GM12874 (cell line): ENCODE measurements around the gene SNTB2.

Experiments
- TF ChIP-seq, protein P1 (sequence below): IDR thresholded peaks from 2 replicates; pipeline ENCODE4 v1.5.1; 2011; ENCODE audit warnings: low read depth, mild to moderate bottlenecking, control low read depth, low read length, moderate library complexity; ENCODE audit not compliant: insufficient read depth

SNTB2 gene

DNA sequence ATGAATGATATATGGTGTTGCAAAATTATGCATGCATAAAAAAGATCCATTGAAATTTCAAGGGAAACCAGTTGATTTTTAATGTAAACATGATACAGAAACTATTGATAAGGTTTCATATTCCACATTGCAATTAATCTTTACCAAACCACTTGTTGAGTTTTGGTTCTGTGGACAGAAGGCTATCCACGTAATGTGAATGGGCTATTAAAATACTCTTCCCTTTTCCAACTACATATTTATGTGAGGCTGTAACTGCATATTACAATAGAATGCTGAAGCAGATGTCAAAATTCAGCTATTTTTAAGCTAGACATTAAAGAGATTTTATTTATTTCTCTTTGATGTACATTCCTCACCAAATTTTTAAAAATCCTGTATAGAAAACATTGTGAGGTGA lies 90.4 kb downstream of the SNTB2 start:
- TF ChIP-seq, protein P1, sequence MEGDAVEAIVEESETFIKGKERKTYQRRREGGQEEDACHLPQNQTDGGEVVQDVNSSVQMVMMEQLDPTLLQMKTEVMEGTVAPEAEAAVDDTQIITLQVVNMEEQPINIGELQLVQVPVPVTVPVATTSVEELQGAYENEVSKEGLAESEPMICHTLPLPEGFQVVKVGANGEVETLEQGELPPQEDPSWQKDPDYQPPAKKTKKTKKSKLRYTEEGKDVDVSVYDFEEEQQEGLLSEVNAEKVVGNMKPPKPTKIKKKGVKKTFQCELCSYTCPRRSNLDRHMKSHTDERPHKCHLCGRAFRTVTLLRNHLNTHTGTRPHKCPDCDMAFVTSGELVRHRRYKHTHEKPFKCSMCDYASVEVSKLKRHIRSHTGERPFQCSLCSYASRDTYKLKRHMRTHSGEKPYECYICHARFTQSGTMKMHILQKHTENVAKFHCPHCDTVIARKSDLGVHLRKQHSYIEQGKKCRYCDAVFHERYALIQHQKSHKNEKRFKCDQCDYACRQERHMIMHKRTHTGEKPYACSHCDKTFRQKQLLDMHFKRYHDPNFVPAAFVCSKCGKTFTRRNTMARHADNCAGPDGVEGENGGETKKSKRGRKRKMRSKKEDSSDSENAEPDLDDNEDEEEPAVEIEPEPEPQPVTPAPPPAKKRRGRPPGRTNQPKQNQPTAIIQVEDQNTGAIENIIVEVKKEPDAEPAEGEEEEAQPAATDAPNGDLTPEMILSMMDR: no peak

DNA sequence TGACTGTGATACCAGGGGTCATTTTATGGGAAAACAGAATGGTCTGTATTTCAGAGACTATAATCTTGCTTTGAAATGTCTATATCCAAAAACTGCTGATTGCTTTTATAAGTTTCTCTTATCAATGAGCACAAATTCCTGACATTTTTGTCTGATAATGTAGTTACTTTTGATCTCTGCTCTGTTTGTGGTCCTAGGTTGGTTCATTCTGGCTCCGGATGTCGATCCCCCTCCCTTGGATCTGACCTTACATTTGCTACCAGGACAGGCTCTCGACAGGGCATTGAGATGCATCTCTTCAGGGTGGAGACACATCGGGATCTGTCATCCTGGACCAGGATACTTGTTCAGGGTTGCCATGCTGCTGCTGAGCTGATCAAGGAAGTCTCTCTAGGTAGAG lies 96.9 kb downstream of the SNTB2 start:
- TF ChIP-seq, protein P1: no peak

DNA sequence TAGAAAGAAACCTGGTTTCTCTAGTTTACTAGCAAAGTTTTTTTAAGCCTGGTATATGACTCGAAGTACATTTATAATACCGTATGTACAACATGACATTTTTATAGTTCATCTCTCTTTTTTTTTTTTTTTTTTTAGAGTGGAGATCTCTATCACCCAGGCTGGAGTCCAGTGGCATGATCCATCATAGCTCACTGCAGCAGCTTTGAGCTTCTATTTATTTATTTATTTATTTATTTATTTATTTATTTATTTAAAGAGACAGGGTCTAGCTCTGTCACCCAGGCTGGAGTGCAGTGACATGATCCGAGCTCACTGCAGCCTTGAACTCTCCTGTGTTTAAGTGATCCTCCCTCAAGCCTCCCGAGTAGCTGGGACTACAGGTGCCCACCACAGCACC lies 98.3 kb downstream of the SNTB2 start:
- TF ChIP-seq, protein P1: no peak

DNA sequence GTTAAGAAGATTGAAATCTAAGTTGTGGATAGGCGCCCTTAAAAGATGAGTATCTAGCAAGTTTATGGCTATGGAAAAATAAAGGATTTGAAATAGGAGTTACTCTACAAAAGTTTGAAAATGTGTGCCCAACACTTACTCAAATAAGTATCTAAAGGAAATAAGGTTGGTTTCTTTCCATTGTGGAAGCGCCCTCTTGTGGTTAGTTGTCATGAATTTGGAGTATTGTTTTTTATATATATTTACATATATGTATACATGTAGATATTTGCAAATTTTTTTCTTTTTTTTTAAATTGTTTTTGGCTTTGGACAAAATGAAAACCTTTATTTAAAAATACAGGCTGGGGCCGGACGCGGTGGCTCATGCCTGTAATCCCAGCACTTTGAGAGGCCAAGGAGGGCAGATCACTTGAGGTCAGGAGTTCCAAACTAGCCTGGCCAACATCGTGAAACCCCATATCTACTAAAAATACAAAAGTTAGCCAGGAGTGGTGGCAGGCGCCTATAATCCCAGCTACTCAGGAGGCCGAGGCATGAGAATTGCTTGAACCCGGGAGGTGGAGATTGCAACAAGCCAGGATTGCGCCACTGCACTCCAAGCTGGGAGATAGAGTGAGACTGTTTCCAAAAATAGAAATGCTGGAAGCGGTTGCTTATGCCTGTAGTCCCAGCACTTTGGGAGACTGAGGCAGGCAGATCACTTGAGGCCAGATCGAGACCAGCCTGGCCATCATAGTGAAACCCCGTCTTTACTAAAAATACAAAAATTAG lies 100.2 kb downstream of the SNTB2 start:
- TF ChIP-seq, protein P1: peak; percentile 21; the same call in 1 of the 2 replicates

DNA sequence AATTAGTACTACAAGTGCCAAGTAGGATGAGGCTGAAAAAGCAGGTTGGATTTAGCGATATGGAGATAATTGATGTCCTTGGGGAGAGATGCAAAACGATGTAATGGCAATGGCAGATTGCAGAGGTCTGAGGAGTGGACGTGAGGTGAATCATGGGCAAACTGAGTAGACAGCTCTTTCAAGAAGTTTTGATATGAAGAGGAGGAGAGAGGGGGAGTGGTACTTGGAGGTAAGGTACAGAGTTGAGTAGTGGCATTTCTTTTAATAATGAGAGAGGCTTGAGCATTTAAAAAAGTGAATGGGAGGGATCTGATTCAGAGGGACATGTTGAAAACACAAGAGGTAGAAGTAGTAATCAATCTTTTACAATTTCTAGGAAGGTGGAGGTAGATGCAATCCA lies 106.4 kb downstream of the SNTB2 start:
- TF ChIP-seq, protein P1: no peak

DNA sequence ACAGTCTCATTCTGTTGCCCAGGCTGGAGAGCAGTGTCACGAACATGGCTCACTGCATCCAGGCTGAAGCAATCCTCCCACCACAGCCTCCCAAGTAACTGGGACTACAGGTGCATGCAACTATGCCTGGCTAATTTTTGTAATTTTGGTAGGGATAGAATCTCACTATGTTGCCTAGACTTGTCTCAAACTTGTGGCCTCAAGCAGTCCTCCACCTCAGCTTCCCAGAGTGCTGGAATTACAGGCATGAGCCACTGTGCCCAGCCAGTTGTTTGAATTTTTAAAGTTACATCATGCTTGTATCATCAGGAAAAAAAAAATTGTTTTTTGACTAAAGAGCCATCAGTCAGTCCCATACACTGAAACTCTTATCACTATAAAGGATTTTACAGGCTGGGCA lies 107.1 kb downstream of the SNTB2 start:
- TF ChIP-seq, protein P1: no peak

DNA sequence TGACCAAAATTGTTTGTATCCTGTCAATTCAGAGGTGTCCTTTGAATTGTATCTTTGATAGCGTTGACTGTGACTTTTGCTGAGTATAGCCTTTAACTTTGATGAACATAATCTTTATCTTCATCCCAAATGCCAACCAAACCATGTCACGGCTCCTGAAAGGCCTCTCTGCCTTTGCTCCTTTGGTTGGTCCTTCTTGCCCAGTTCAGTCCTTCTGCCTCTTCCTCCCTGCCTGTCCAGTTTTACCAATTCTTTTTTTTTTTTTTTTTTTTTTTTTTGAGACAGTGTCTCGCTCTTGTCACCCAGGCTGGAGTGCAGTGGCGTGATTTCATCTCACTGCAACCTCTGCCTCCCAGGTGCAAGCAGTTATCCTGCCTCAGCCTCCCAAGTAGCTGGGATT lies 111.3 kb downstream of the SNTB2 start:
- TF ChIP-seq, protein P1: no peak
